GM23338 (cell line): ENCODE results near the gene TCF7L1.

Experiments used
- CREB1 ChIP-seq: fragments of 250-450 bp; sonication (Bioruptor Pico); IDR thresholded peaks from 2 replicates; pipeline ENCODE4 v1.5.0; 2020; ENCODE audit warnings: low read depth, mild to moderate bottlenecking, moderate library complexity
- EZH2 ChIP-seq: fragments of 200-600 bp; sonication (generic); IDR thresholded peaks from one replicate; pipeline ENCODE4 v1.8.0; 2017; ENCODE audit warnings: antibody characterized with exemption, mild to moderate bottlenecking, low read depth; ENCODE audit not compliant: unreplicated experiment
- EZH2phosphoT487 ChIP-seq: fragments of 200-600 bp; sonication (generic); IDR thresholded peaks from one replicate; pipeline ENCODE4 v1.8.1; 2018; ENCODE audit warnings: antibody characterized with exemption; ENCODE audit not compliant: unreplicated experiment
- POLR2AphosphoS5 ChIP-seq: IDR thresholded peaks from 2 replicates; pipeline ENCODE4 v1.6.1; 2016; ENCODE audit warnings: antibody characterized with exemption, low read depth
- ZNF331 ChIP-seq: fragments of 250-450 bp; sonication (Bioruptor Pico); IDR thresholded peaks from 2 replicates; pipeline ENCODE4 v1.5.0; 2020; ENCODE audit warnings: low read depth, mild to moderate bottlenecking, moderate library complexity
- TF ChIP-seq, protein P1 (sequence below), 2 experiments: fragments of 200-600 bp in 1 of 2; sonication (generic) in 1 of 2; conservative IDR thresholded peaks; 2 replicates each; pipeline versions ENCODE4 v1.5.1 to v1.6.1; 2016 to 2017; ENCODE audit warnings: antibody characterized with exemption in 2 of 2, low read depth in 2 of 2, mild to moderate bottlenecking in 2 of 2, moderate library complexity in 1 of 2
- TF ChIP-seq, protein P2 (sequence below): IDR thresholded peaks from one replicate; pipeline ENCODE4 v1.6.1; 2018; ENCODE audit warnings: antibody characterized with exemption; ENCODE audit not compliant: unreplicated experiment

GRCh38 chr2:85251070-85251616 lies 118.0 kb downstream of the TCF7L1 start:
- no peak for TF ChIP-seq EZH2phosphoT487
- TF ChIP-seq, protein P1, sequence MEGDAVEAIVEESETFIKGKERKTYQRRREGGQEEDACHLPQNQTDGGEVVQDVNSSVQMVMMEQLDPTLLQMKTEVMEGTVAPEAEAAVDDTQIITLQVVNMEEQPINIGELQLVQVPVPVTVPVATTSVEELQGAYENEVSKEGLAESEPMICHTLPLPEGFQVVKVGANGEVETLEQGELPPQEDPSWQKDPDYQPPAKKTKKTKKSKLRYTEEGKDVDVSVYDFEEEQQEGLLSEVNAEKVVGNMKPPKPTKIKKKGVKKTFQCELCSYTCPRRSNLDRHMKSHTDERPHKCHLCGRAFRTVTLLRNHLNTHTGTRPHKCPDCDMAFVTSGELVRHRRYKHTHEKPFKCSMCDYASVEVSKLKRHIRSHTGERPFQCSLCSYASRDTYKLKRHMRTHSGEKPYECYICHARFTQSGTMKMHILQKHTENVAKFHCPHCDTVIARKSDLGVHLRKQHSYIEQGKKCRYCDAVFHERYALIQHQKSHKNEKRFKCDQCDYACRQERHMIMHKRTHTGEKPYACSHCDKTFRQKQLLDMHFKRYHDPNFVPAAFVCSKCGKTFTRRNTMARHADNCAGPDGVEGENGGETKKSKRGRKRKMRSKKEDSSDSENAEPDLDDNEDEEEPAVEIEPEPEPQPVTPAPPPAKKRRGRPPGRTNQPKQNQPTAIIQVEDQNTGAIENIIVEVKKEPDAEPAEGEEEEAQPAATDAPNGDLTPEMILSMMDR (conservative IDR thresholded peaks at IDR 0.05; ENCODE audit: low read depth in 2 of 2), result no peak
- no peak for TF ChIP-seq POLR2AphosphoS5
- TF ChIP-seq EZH2, result no peak
- no peak for TF ChIP-seq ZNF331 (CRISPR knock-in tag)
- TF ChIP-seq CREB1 (CRISPR knock-in tag), result no peak
- TF ChIP-seq, protein P2, sequence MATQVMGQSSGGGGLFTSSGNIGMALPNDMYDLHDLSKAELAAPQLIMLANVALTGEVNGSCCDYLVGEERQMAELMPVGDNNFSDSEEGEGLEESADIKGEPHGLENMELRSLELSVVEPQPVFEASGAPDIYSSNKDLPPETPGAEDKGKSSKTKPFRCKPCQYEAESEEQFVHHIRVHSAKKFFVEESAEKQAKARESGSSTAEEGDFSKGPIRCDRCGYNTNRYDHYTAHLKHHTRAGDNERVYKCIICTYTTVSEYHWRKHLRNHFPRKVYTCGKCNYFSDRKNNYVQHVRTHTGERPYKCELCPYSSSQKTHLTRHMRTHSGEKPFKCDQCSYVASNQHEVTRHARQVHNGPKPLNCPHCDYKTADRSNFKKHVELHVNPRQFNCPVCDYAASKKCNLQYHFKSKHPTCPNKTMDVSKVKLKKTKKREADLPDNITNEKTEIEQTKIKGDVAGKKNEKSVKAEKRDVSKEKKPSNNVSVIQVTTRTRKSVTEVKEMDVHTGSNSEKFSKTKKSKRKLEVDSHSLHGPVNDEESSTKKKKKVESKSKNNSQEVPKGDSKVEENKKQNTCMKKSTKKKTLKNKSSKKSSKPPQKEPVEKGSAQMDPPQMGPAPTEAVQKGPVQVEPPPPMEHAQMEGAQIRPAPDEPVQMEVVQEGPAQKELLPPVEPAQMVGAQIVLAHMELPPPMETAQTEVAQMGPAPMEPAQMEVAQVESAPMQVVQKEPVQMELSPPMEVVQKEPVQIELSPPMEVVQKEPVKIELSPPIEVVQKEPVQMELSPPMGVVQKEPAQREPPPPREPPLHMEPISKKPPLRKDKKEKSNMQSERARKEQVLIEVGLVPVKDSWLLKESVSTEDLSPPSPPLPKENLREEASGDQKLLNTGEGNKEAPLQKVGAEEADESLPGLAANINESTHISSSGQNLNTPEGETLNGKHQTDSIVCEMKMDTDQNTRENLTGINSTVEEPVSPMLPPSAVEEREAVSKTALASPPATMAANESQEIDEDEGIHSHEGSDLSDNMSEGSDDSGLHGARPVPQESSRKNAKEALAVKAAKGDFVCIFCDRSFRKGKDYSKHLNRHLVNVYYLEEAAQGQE, result no peak
